MM.1S (cell line): ENCODE results near the gene RARRES2.

Experiments
- DNase-seq: peaks from one replicate; pipeline ENCODE4 v3.0.0-alpha.2; 2015
- H2AFZ ChIP-seq: fragments of 300-600 bp; sonication (generic); 2 replicates; pipeline ENCODE4 v1.6.0; 2016; ENCODE audit warnings: antibody characterized with exemption, low read length
- H3F3A ChIP-seq: fragments of 300-600 bp; sonication (generic); 2 replicates; pipeline ENCODE4 v1.6.1; 2016; ENCODE audit warnings: mild to moderate bottlenecking, antibody characterized with exemption, low read length, moderate library complexity, mixed read lengths; ENCODE audit not compliant: insufficient read depth
- H3K27ac ChIP-seq: fragments of 300-600 bp; sonication (generic); 2 replicates; pipeline ENCODE4 v1.5.1; 2016; ENCODE audit warnings: mild to moderate bottlenecking, low read length
- H3K27me3 ChIP-seq: fragments of 300-600 bp; sonication (generic); replicated peaks from 2 replicates; pipeline ENCODE4 v1.6.0; 2016; ENCODE audit warnings: low read length; ENCODE audit not compliant: insufficient read depth
- H3K36me3 ChIP-seq: fragments of 300-600 bp; sonication (generic); replicated peaks from 2 replicates; pipeline ENCODE4 v1.6.1; 2016; ENCODE audit warnings: mild to moderate bottlenecking, low read length, mixed read lengths; ENCODE audit not compliant: insufficient read depth
- H3K4me1 ChIP-seq: fragments of 300-600 bp; sonication (generic); 2 replicates; pipeline ENCODE4 v1.6.1; 2016; ENCODE audit warnings: low read length, mixed read lengths
- H3K4me2 ChIP-seq: fragments of 300-600 bp; sonication (generic); 2 replicates; pipeline ENCODE4 v1.6.0; 2016; ENCODE audit warnings: low read depth, low read length
- H3K4me3 ChIP-seq: fragments of 300-600 bp; sonication (generic); 2 replicates; pipeline ENCODE4 v1.5.1; 2016; ENCODE audit warnings: low read length, mixed read lengths
- H3K79me2 ChIP-seq: fragments of 300-600 bp; sonication (generic); 2 replicates; pipeline ENCODE4 v1.6.1; 2016; ENCODE audit warnings: mixed run types, low read length, mixed read lengths
- H3K9ac ChIP-seq: fragments of 300-600 bp; sonication (generic); 2 replicates; pipeline ENCODE4 v1.6.1; 2016; ENCODE audit warnings: low read length, mixed read lengths
- H3K9me2 ChIP-seq: fragments of 300-600 bp; sonication (generic); replicated peaks from 2 replicates; pipeline ENCODE4 v1.6.1; 2016; ENCODE audit warnings: mild to moderate bottlenecking, low read length, mixed read lengths; ENCODE audit not compliant: insufficient read depth
- H3K9me3 ChIP-seq: fragments of 300-600 bp; sonication (generic); replicated peaks from 2 replicates; pipeline ENCODE4 v1.6.1; 2016; ENCODE audit warnings: mild to moderate bottlenecking, low read length, mixed read lengths; ENCODE audit not compliant: insufficient read depth
- H4K20me1 ChIP-seq: fragments of 300-600 bp; sonication (generic); 2 replicates; pipeline ENCODE4 v1.6.1; 2016; ENCODE audit warnings: mild to moderate bottlenecking, low read length, moderate library complexity, mixed read lengths; ENCODE audit not compliant: insufficient read depth
- CTCF ChIP-seq: fragments of 300-600 bp; sonication (generic); IDR thresholded peaks from 2 replicates; pipeline ENCODE4 v1.5.1; 2016; ENCODE audit warnings: antibody characterized with exemption, low read length, mixed read lengths
- EZH2 ChIP-seq: fragments of 300-600 bp; sonication (generic); optimal IDR thresholded peaks from 2 replicates; pipeline ENCODE3; 2017; ENCODE audit warnings: low read depth, mild to moderate bottlenecking, antibody characterized with exemption, low read length, mixed read lengths
- EZH2phosphoT487 ChIP-seq: fragments of 300-600 bp; sonication (generic); IDR thresholded peaks from 2 replicates; pipeline ENCODE4 v1.6.1; 2018; ENCODE audit warnings: antibody characterized with exemption, low read length

RARRES2 gene

GRCh38 chr7:150338166-150338829 is 3.1 kb downstream of the RARRES2 start:
- Histone ChIP-seq H3K4me2 (no peak overlapping the region), H3K9ac (no peak overlapping the region), H3K9me3 (no peaks in the 10 kb centered on the region), H3K9me2 (no peaks in the 10 kb centered on the region), H3K4me3 (no peak overlapping the region), H3K27me3 (peaks cover 2% of the 10 kb centered on the region; the same call in 1 of the 2 replicates), H3K36me3 (no peaks in the 10 kb centered on the region), H3K79me2 (no peaks in the 10 kb centered on the region), H3K27ac (no peak overlapping the region), H4K20me1 (no peaks in the 10 kb centered on the region), H3F3A (no peaks in the 10 kb centered on the region), H3K4me1 (no peaks in the 10 kb centered on the region), H2AFZ (no peak overlapping the region)
- DNase-seq, result no peak
- TF ChIP-seq EZH2 (no peak), EZH2phosphoT487 (no peak), CTCF (no peak)

- Histone ChIP-seq H3K27me3 (peaks cover 2% of the 10 kb centered on the region; the same call in 1 of the 2 replicates), H3K27ac (no peak overlapping the region), H2AFZ (no peak overlapping the region), H3F3A (no peaks in the 10 kb centered on the region), H3K36me3 (no peaks in the 10 kb centered on the region), H3K4me3 (no peak overlapping the region), H3K9ac (no peak overlapping the region), H4K20me1 (no peaks in the 10 kb centered on the region), H3K4me2 (no peak overlapping the region), H3K9me2 (no peaks in the 10 kb centered on the region), H3K9me3 (no peaks in the 10 kb centered on the region), H3K4me1 (no peaks in the 10 kb centered on the region), H3K79me2 (no peaks in the 10 kb centered on the region)
- TF ChIP-seq EZH2 (no peak), CTCF (no peak), EZH2phosphoT487 (no peak)
- no peak for DNase-seq
These were observed 3.8 kb downstream of the RARRES2 start for GRCh38 chr7:150337659-150338081.

GRCh38 chr7:150337179-150337578 is 4.2 kb downstream of the RARRES2 start:
- no peaks in the 10 kb centered on the region for H3K79me2 ChIP-seq
- no peaks in the 10 kb centered on the region for H3K9me2 ChIP-seq
- no peak overlapping the region for H2AFZ ChIP-seq
- no peak for DNase-seq
- no peak overlapping the region for H3K4me2 ChIP-seq
- H3K36me3 ChIP-seq, result no peaks in the 10 kb centered on the region
- no peak for TF ChIP-seq EZH2phosphoT487
- TF ChIP-seq CTCF, result no peak
- TF ChIP-seq EZH2, result no peak
- no peaks in the 10 kb centered on the region for H3K9me3 ChIP-seq
- no peak overlapping the region for H3K9ac ChIP-seq
- no peak overlapping the region for H3K4me3 ChIP-seq
- H4K20me1 ChIP-seq, result no peaks in the 10 kb centered on the region
- no peaks in the 10 kb centered on the region for H3F3A ChIP-seq
- H3K27me3 ChIP-seq, result peaks cover 2% of the 10 kb centered on the region; the same call in 1 of the 2 replicates
- no peaks in the 10 kb centered on the region for H3K4me1 ChIP-seq
- H3K27ac ChIP-seq, result no peak overlapping the region
